Measurements from ENCODE around the gene ERCC6. TPM values are rescaled to one million over a fixed set of nuclear protein-coding genes. Genes with fewer than 3 reads are reported as not detected.

Gene ERCC6
- total RNA-seq (ENCODE audit: low replicate concordance), result 38.5 and 62.4 TPM in 2 replicates

GRCh38 chr10:49538381-49539319, at the start of gene ERCC6:
TSS of gene ERCC6 (minus strand) at chr10:49539121.

Other genes starting within 250 kb of the ERCC6 start
- not detected in 2 replicates for gene C10orf71, start 240.0 kb downstream of the ERCC6 start, total RNA-seq (ENCODE audit: low replicate concordance)
- not detected in 2 replicates for gene DRGX, start 143.0 kb downstream of the ERCC6 start, total RNA-seq (ENCODE audit: low replicate concordance)
- gene SLC18A3, start 71.2 kb upstream of the ERCC6 start, total RNA-seq (ENCODE audit: low replicate concordance), result under 0.01 TPM in 1 of 2 replicates, not detected in the other
- not detected in 2 replicates for gene CHAT, start 74.9 kb upstream of the ERCC6 start, total RNA-seq (ENCODE audit: low replicate concordance)
- gene C10orf53, start 140.5 kb upstream of the ERCC6 start, total RNA-seq (ENCODE audit: low replicate concordance), result not detected in 2 replicates
- gene OGDHL, start 223.2 kb upstream of the ERCC6 start, total RNA-seq (ENCODE audit: low replicate concordance), result 0.12 and 2.0 TPM in 2 replicates